Hypothalamus (tissue), 51 donors: Measurements from ENCODE around the gene JSRP1.

ENCODE experiments used
- DNase-seq, 51 donors: peaks; one replicate each; lab custom pipeline; 2025; lab: John Stamatoyannopoulos, UW

The JSRP1 gene

GRCh38 chr19:2236314-2237050 is 19.7 kb downstream of the JSRP1 start, which contains the start of the genes PLEKHJ1 and SF3A2:
Gene PLEKHJ1 (minus strand): TSS chr19:2236329. CDS start chr19:2236248, 81 bp downstream.
Gene SF3A2 (plus strand): TSS chr19:2236824. CDS start chr19:2243419, 6,595 bp downstream.
- peak; percentile 68 to 100 (median 92) for DNase-seq

- no peak for DNase-seq
Observed at GRCh38 chr19:2236064-2236313, 20.2 kb downstream of the JSRP1 start.

- peak in 2 of 51 donors; percentile 4 to 47 for DNase-seq
Observed at GRCh38 chr19:2235381-2236063, 20.7 kb downstream of the JSRP1 start.

GRCh38 chr19:2234996-2235380 is 21.2 kb downstream of the JSRP1 start:
- DNase-seq = no peak

GRCh38 chr19:2233601-2234280 is 22.5 kb downstream of the JSRP1 start:
- no peak for DNase-seq

- no peak for DNase-seq
Observed at GRCh38 chr19:2232286-2233151, 23.7 kb downstream of the JSRP1 start.

- DNase-seq = peak in 1 of 51 donors; percentile 42
Observed at GRCh38 chr19:2231621-2232221, 24.5 kb downstream of the JSRP1 start.

- no peak for DNase-seq
Observed at GRCh38 chr19:2230807-2231533, 25.2 kb downstream of the JSRP1 start.

- DNase-seq = no peak
Observed at GRCh38 chr19:2230033-2230531, 26.1 kb downstream of the JSRP1 start.

- DNase-seq = no peak
Observed at GRCh38 chr19:2229103-2230032, 26.8 kb downstream of the JSRP1 start.

- peak in 1 of 51 donors; percentile 10 for DNase-seq
Observed at GRCh38 chr19:2228157-2229030, 27.8 kb downstream of the JSRP1 start.

GRCh38 chr19:2227415-2228156 is 28.6 kb downstream of the JSRP1 start:
- peak in 8 of 51 donors; percentile 6 to 29 (median 13) for DNase-seq

- DNase-seq = no peak
Observed at GRCh38 chr19:2226840-2227360, 29.3 kb downstream of the JSRP1 start.

GRCh38 chr19:2226051-2226839 is 30.0 kb downstream of the JSRP1 start:
- DNase-seq = no peak

- no peak for DNase-seq
Observed at GRCh38 chr19:2225415-2226050, 30.7 kb downstream of the JSRP1 start.
